ENCODE measurements around the gene BRWD1.

The BRWD1 gene

GRCh38 chr21:39189857-39190604 is 123.4 kb downstream of the BRWD1 start:
- no peak for TF ChIP-seq CTCF (conservative IDR thresholded peaks at IDR 0.05; ENCODE audit: low read depth, low read length)
- peak; percentile 49 for DNase-seq (ENCODE audit: low read depth)
- no peak overlapping the region for H3K4me3 ChIP-seq (ENCODE audit: low read depth, low read length)

DNA sequence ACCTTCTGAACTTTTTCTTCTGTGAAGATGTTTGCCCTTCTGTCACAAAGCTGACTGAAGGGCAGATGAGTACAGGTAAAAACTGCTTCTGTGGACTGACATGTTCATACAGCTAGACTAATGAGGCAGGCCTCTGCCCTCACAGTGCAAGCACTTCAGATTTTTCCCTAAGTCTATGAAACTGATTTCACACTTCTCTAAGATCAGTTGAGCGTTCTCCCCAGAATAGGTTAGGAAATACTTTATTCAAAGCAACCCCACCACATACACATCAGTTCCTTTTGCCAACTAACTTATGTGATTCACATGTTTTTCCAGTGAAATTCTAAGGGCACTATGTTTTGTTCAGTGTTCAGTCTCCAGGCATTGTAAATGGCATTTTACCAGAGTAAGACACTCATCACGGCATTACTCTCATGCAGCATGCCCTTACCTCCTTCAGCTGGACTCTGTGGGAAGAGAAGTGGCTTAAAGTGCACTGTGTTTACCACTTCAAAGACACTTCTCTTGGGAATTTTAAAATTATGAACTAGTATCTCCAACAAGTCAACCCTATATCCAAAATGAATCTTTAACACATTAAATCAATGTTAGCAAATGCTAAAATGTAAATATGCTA is 124.8 kb downstream of the BRWD1 start:
- no peak for TF ChIP-seq CTCF (conservative IDR thresholded peaks at IDR 0.05; ENCODE audit: low read depth, low read length)
- DNase-seq (ENCODE audit: low read depth) = no peak
- no peak overlapping the region for H3K4me3 ChIP-seq (ENCODE audit: low read depth, low read length)

DNA sequence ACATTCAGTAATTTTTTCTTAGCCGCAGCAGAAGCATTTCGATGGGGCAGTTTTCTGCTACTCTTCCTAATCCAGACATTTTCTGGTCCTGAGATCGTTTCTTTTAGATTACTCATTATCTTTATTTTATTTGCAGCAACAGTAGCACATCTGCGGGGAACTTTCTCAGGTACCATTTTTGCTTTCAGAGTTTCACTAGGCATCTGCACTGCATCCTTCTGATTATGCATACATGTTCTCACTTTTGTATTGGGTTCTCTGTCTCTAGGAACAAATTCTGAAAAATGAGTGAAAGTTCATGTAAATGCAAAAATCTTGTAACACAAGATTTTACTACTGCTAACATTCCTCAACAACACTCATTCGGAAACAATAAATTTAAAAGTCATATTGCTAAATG is 126.3 kb downstream of the BRWD1 start:
- no peak overlapping the region for H3K4me3 ChIP-seq (ENCODE audit: low read depth, low read length)
- no peak for TF ChIP-seq CTCF (conservative IDR thresholded peaks at IDR 0.05; ENCODE audit: low read depth, low read length)
- DNase-seq (ENCODE audit: low read depth) = no peak

DNA sequence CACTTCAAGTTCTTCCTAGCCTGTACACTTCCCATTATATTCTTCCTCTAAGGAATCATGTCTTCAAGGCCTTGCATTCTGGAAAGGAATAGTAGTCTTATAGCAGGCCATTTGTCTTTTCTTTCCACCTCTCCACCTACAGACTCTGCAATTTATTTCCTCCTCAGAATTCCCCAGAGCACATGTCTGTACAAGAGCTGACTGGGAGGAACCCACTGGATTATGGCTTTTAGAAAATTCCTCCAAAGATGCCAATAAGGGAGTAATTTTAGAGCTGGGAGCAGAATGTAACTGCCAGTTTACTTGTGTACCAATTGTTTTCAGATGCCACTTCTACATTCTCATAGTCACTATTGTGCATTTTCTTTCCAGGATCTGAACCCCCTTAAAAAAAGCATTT is 126.8 kb downstream of the BRWD1 start:
- no peak overlapping the region for H3K4me3 ChIP-seq (ENCODE audit: low read depth, low read length)
- no peak for TF ChIP-seq CTCF (conservative IDR thresholded peaks at IDR 0.05; ENCODE audit: low read depth, low read length)
- no peak for DNase-seq (ENCODE audit: low read depth)

DNA sequence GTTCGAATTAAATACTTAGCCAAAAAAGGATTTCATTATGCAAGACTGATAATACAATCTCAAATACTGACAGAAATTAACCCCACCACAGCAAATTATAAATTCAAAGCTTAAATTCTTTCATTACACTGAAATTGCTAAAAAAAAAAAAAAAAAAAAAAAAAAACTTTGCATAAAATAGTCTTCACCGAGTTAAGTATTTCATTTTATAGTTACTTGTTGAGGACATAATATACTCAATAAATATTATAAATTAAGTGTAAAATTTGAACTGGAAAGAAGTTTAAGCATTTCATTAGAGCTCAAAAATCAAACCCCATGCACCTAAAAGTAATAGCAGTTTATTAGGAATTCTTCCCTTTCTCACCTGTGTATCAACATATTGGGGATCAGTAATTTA is 128.3 kb downstream of the BRWD1 start:
- TF ChIP-seq CTCF (conservative IDR thresholded peaks at IDR 0.05; ENCODE audit: low read depth, low read length) = no peak
- H3K4me3 ChIP-seq (ENCODE audit: low read depth, low read length) = no peak overlapping the region
- DNase-seq (ENCODE audit: low read depth) = no peak

GRCh38 chr21:39184050-39184980 is 129.1 kb downstream of the BRWD1 start:
- H3K4me3 ChIP-seq (ENCODE audit: low read depth, low read length) = peak overlapping the region; percentile 93
- DNase-seq (ENCODE audit: low read depth) = peak; percentile 17
- no peak for TF ChIP-seq CTCF (conservative IDR thresholded peaks at IDR 0.05; ENCODE audit: low read depth, low read length)

All from choroid plexus epithelial cell (primary cell).